DOHH2 (cell line): ENCODE results near the gene IL10RB.

Experiments used
- H3F3A ChIP-seq: fragments of 200-600 bp; sonication (generic), shearing (Covaris generic); 2 replicates; pipeline ENCODE4 v1.6.0; 2016; ENCODE audit warnings: antibody characterized with exemption, mild to moderate bottlenecking; ENCODE audit not compliant: control insufficient read depth, insufficient read depth
- H3K27ac ChIP-seq: fragments of 200-600 bp; sonication (generic); 2 replicates; pipeline ENCODE4 v1.5.1; 2014; ENCODE audit warnings: low read depth, mild to moderate bottlenecking, low read length, moderate library complexity
- H3K27me3 ChIP-seq: fragments of 200-600 bp; sonication (generic); 2 replicates; pipeline ENCODE4 v1.6.1; 2014; ENCODE audit warnings: mild to moderate bottlenecking, low read length, mixed read lengths; ENCODE audit not compliant: control insufficient read depth
- H3K36me3 ChIP-seq: fragments of 200-600 bp; sonication (generic); 2 replicates; pipeline ENCODE4 v1.6.1; 2014; ENCODE audit warnings: mild to moderate bottlenecking, low read length, moderate library complexity, mixed read lengths; ENCODE audit not compliant: control insufficient read depth
- H3K4me1 ChIP-seq: fragments of 200-600 bp; sonication (generic); 2 replicates; pipeline ENCODE4 v1.6.1; 2014; ENCODE audit warnings: mild to moderate bottlenecking, low read length, mixed read lengths; ENCODE audit not compliant: control insufficient read depth
- H3K4me2 ChIP-seq: fragments of 200-600 bp; sonication (generic); 2 replicates; pipeline ENCODE4 v1.6.0; 2014; ENCODE audit warnings: mild to moderate bottlenecking, low read length, moderate library complexity
- H3K4me3 ChIP-seq: fragments of 200-600 bp; sonication (generic); 2 replicates; pipeline ENCODE4 v1.5.1; 2014; ENCODE audit warnings: mild to moderate bottlenecking, low read length, mixed read lengths
- H3K79me2 ChIP-seq: fragments of 200-600 bp; sonication (generic); 2 replicates; pipeline ENCODE4 v1.6.1; 2014; ENCODE audit warnings: mild to moderate bottlenecking, low read length, mixed read lengths; ENCODE audit not compliant: control insufficient read depth
- H3K9me2 ChIP-seq: fragments of 200-600 bp; sonication (generic); replicated peaks from 2 replicates; pipeline ENCODE4 v1.6.1; 2014; ENCODE audit warnings: mild to moderate bottlenecking, low read length, mixed read lengths; ENCODE audit not compliant: control insufficient read depth
- H3K9me3 ChIP-seq: fragments of 200-600 bp; sonication (generic); 2 replicates; pipeline ENCODE4 v1.6.1; 2014; ENCODE audit warnings: antibody characterized with exemption, low read length, mixed read lengths; ENCODE audit not compliant: control insufficient read depth, insufficient read depth
- H4K20me1 ChIP-seq: fragments of 200-600 bp; sonication (generic); 2 replicates; pipeline ENCODE4 v1.6.0; 2014; ENCODE audit warnings: low read depth, mild to moderate bottlenecking, antibody characterized with exemption, low read length, moderate library complexity; ENCODE audit not compliant: control insufficient read depth, insufficient read depth
- CTCF ChIP-seq: fragments of 200-600 bp; sonication (generic); IDR thresholded peaks from one replicate; pipeline ENCODE4 v1.5.1; 2014; ENCODE audit warnings: antibody characterized with exemption, mild to moderate bottlenecking, low read depth, low read length; ENCODE audit not compliant: poor library complexity, severe bottlenecking
- EZH2phosphoT487 ChIP-seq: fragments of 200-600 bp; sonication (generic); IDR thresholded peaks from 2 replicates; pipeline ENCODE4 v1.6.1; 2017; ENCODE audit warnings: borderline replicate concordance, mild to moderate bottlenecking, antibody characterized with exemption, low read length, moderate library complexity, mixed read lengths

Gene IL10RB

GRCh38 chr21:33334191-33334590 is 68.0 kb downstream of the IL10RB start:
- no peak for TF ChIP-seq CTCF
- no peak for TF ChIP-seq EZH2phosphoT487
- 0 out of 2 replicates have a peak, but pooled peaks cover 2% of the 10 kb centered on the region for H3F3A ChIP-seq
- H3K9me3 ChIP-seq: peaks cover 8% of the 10 kb centered on the region; the same call in 1 of the 2 replicates
- peaks cover 14% of the 10 kb centered on the region for H3K4me1 ChIP-seq
- H3K36me3 ChIP-seq: peaks cover 72% of the 10 kb centered on the region
- H3K4me2 ChIP-seq: no peak overlapping the region
- H3K9me2 ChIP-seq: no peaks in the 10 kb centered on the region
- H4K20me1 ChIP-seq: no peaks in the 10 kb centered on the region
- H3K79me2 ChIP-seq: peaks cover 85% of the 10 kb centered on the region
- H3K27ac ChIP-seq: no peak overlapping the region
- no peak overlapping the region for H3K4me3 ChIP-seq
- H3K27me3 ChIP-seq: no peaks in the 10 kb centered on the region

GRCh38 chr21:33334824-33335223 is 68.7 kb downstream of the IL10RB start:
- 0 out of 2 replicates have a peak, but pooled peaks cover 2% of the 10 kb centered on the region for H3F3A ChIP-seq
- no peak overlapping the region for H3K4me2 ChIP-seq
- H3K9me2 ChIP-seq: no peaks in the 10 kb centered on the region
- H3K27ac ChIP-seq: no peak overlapping the region
- peaks cover 66% of the 10 kb centered on the region for H3K36me3 ChIP-seq
- TF ChIP-seq EZH2phosphoT487: no peak
- TF ChIP-seq CTCF: no peak
- H4K20me1 ChIP-seq: no peaks in the 10 kb centered on the region
- H3K4me3 ChIP-seq: no peak overlapping the region
- peaks cover 83% of the 10 kb centered on the region for H3K79me2 ChIP-seq
- H3K4me1 ChIP-seq: peaks cover 20% of the 10 kb centered on the region
- H3K9me3 ChIP-seq: peaks cover 8% of the 10 kb centered on the region; the same call in 1 of the 2 replicates
- H3K27me3 ChIP-seq: no peaks in the 10 kb centered on the region

- no peaks in the 10 kb centered on the region for H3K27me3 ChIP-seq
- 0 out of 2 replicates have a peak, but pooled peaks cover 2% of the 10 kb centered on the region for H3F3A ChIP-seq
- H3K79me2 ChIP-seq: peaks cover 51% of the 10 kb centered on the region
- H3K36me3 ChIP-seq: peaks cover 66% of the 10 kb centered on the region
- H3K9me2 ChIP-seq: no peaks in the 10 kb centered on the region
- no peak overlapping the region for H3K4me2 ChIP-seq
- no peak overlapping the region for H3K27ac ChIP-seq
- TF ChIP-seq CTCF (no peak), EZH2phosphoT487 (no peak)
- H4K20me1 ChIP-seq: no peaks in the 10 kb centered on the region
- no peaks in the 10 kb centered on the region for H3K9me3 ChIP-seq
- H3K4me3 ChIP-seq: no peak overlapping the region
- peaks cover 23% of the 10 kb centered on the region for H3K4me1 ChIP-seq
Measured at GRCh38 chr21:33339135-33339534, 73.0 kb downstream of the IL10RB start.

- Histone ChIP-seq H3K9me3 (no peaks in the 10 kb centered on the region), H4K20me1 (no peaks in the 10 kb centered on the region), H3K79me2 (peaks cover 43% of the 10 kb centered on the region), H3F3A (0 out of 2 replicates have a peak, but pooled peaks cover 2% of the 10 kb centered on the region), H3K4me2 (no peak overlapping the region), H3K9me2 (no peaks in the 10 kb centered on the region), H3K4me1 (peaks cover 23% of the 10 kb centered on the region), H3K4me3 (no peak overlapping the region), H3K36me3 (peaks cover 61% of the 10 kb centered on the region), H3K27ac (no peak overlapping the region), H3K27me3 (no peaks in the 10 kb centered on the region)
- TF ChIP-seq CTCF: no peak
- no peak for TF ChIP-seq EZH2phosphoT487
Measured at GRCh38 chr21:33339918-33340317, 73.8 kb downstream of the IL10RB start.
